ENCODE results near the gene PSMD13.
A peak's percentile ranks its signal among the peaks of the same experiment; 100 is the strongest.
"Not testable (repeated sequence)": the region's sequence is repeated elsewhere in the genome, so short reads cannot be mapped to it uniquely, and the experiment has no call there.

Gene PSMD13

GRCh38 chr11:266676-267439, 30.1 kb downstream of the PSMD13 start:
- no peak overlapping the region for H3K4me2 ChIP-seq (ENCODE audit: low read length)
- H3K27ac ChIP-seq (ENCODE audit: low read depth, low read length, poor library complexity, severe bottlenecking), result peak overlapping the region; percentile 55
- no peak for TF ChIP-seq CTCF (IDR thresholded peaks at IDR 0.05; ENCODE audit: low read length)
- no peak for TF ChIP-seq EZH2 (IDR thresholded peaks at IDR 0.05; ENCODE audit: borderline replicate concordance, low read length)

GRCh38 chr11:267491-267994, 30.8 kb downstream of the PSMD13 start:
- H2AFZ ChIP-seq (ENCODE audit: low read length), result no peak overlapping the region
- TF ChIP-seq CTCF (IDR thresholded peaks at IDR 0.05; ENCODE audit: low read length) (no peak), EZH2 (IDR thresholded peaks at IDR 0.05; ENCODE audit: borderline replicate concordance, low read length) (no peak)

More at GRCh38 chr11:266676-267439, 30.1 kb downstream of the PSMD13 start:
- peaks cover 5% of the 10 kb centered on the region for H3F3A ChIP-seq (ENCODE audit: insufficient read depth, low read length)
- H3K9me2 ChIP-seq (ENCODE audit: low read depth, low read length), result no peaks in the 10 kb centered on the region
- H4K20me1 ChIP-seq (ENCODE audit: insufficient read depth, low read length), result no peaks in the 10 kb centered on the region
- H3K9ac ChIP-seq (ENCODE audit: low read length), result no peak overlapping the region
- peaks cover 3% of the 10 kb centered on the region; the same call in 1 of the 2 replicates for H3K9me3 ChIP-seq (ENCODE audit: low read length)
- no peaks in the 10 kb centered on the region for H3K79me2 ChIP-seq (ENCODE audit: insufficient read depth, low read length)
- no peak overlapping the region for H2AFZ ChIP-seq (ENCODE audit: low read length)
- no peaks in the 10 kb centered on the region for H3K27me3 ChIP-seq (ENCODE audit: insufficient read depth, low read length)
- H3K4me3 ChIP-seq (ENCODE audit: low read depth, low read length, poor library complexity, severe bottlenecking), result no peak overlapping the region
- H3K4me1 ChIP-seq (ENCODE audit: insufficient read depth, low read length, severe bottlenecking), result peaks cover 34% of the 10 kb centered on the region
- H3K36me3 ChIP-seq (ENCODE audit: insufficient read depth, low read length), result no peaks in the 10 kb centered on the region

GRCh38 chr11:268716-269145, 32.0 kb downstream of the PSMD13 start:
- peak overlapping the region; percentile 73 for H3K9ac ChIP-seq (ENCODE audit: low read length)
- H3K27ac ChIP-seq (ENCODE audit: low read depth, low read length, poor library complexity, severe bottlenecking), result peak overlapping the region; percentile 96

More at GRCh38 chr11:267491-267994, 30.8 kb downstream of the PSMD13 start:
- Histone ChIP-seq H4K20me1 (ENCODE audit: insufficient read depth, low read length) (no peaks in the 10 kb centered on the region), H3K4me1 (ENCODE audit: insufficient read depth, low read length, severe bottlenecking) (peaks cover 34% of the 10 kb centered on the region), H3F3A (ENCODE audit: insufficient read depth, low read length) (peaks cover 5% of the 10 kb centered on the region), H3K27ac (ENCODE audit: low read depth, low read length, poor library complexity, severe bottlenecking) (peak overlapping the region; percentile 96), H3K9me3 (ENCODE audit: low read length) (peaks cover 3% of the 10 kb centered on the region; the same call in 1 of the 2 replicates), H3K36me3 (ENCODE audit: insufficient read depth, low read length) (no peaks in the 10 kb centered on the region), H3K27me3 (ENCODE audit: insufficient read depth, low read length) (no peaks in the 10 kb centered on the region), H3K4me3 (ENCODE audit: low read depth, low read length, poor library complexity, severe bottlenecking) (peak overlapping the region; percentile 58), H3K79me2 (ENCODE audit: insufficient read depth, low read length) (no peaks in the 10 kb centered on the region), H3K9ac (ENCODE audit: low read length) (peak overlapping the region; percentile 73), H3K9me2 (ENCODE audit: low read depth, low read length) (no peaks in the 10 kb centered on the region), H3K4me2 (ENCODE audit: low read length) (peak overlapping the region; percentile 78)

More at GRCh38 chr11:268716-269145, 32.0 kb downstream of the PSMD13 start:
- H3F3A ChIP-seq (ENCODE audit: insufficient read depth, low read length); H3K79me2 ChIP-seq (ENCODE audit: insufficient read depth, low read length); H2AFZ ChIP-seq (ENCODE audit: low read length); H4K20me1 ChIP-seq (ENCODE audit: insufficient read depth, low read length); H3K9me2 ChIP-seq (ENCODE audit: low read depth, low read length); H3K9me3 ChIP-seq (ENCODE audit: low read length); H3K27me3 ChIP-seq (ENCODE audit: insufficient read depth, low read length); H3K36me3 ChIP-seq (ENCODE audit: insufficient read depth, low read length): not testable (repeated sequence)
- H3K4me1 ChIP-seq (ENCODE audit: insufficient read depth, low read length, severe bottlenecking), result peaks cover 34% of the 10 kb centered on the region
- peak; percentile 29 for TF ChIP-seq CTCF (IDR thresholded peaks at IDR 0.05; ENCODE audit: low read length)
- peak overlapping the region; percentile 58 for H3K4me3 ChIP-seq (ENCODE audit: low read depth, low read length, poor library complexity, severe bottlenecking)
- peak overlapping the region; percentile 78 for H3K4me2 ChIP-seq (ENCODE audit: low read length)

All from OCI-LY1 (cell line).